ENCODE data around the gene CBX1. TPM values are rescaled to one million over a fixed set of nuclear protein-coding genes. Genes with fewer than 3 reads are reported as not detected.
A peak's percentile ranks its signal among the peaks of the same experiment; 100 is the strongest.

The CBX1 gene
- total and polyA plus RNA-seq, 7 donors, result 26.8 to 37.4 (median 32.8) TPM

- H3K4me3 ChIP-seq, result no peak overlapping the region
- TF ChIP-seq POLR2A (IDR thresholded peaks at IDR 0.05) (no peak), EP300 (IDR thresholded peaks at IDR 0.05) (no peak), POLR2AphosphoS5 (IDR thresholded peaks at IDR 0.05) (no peak)
- TF ChIP-seq, protein P1, sequence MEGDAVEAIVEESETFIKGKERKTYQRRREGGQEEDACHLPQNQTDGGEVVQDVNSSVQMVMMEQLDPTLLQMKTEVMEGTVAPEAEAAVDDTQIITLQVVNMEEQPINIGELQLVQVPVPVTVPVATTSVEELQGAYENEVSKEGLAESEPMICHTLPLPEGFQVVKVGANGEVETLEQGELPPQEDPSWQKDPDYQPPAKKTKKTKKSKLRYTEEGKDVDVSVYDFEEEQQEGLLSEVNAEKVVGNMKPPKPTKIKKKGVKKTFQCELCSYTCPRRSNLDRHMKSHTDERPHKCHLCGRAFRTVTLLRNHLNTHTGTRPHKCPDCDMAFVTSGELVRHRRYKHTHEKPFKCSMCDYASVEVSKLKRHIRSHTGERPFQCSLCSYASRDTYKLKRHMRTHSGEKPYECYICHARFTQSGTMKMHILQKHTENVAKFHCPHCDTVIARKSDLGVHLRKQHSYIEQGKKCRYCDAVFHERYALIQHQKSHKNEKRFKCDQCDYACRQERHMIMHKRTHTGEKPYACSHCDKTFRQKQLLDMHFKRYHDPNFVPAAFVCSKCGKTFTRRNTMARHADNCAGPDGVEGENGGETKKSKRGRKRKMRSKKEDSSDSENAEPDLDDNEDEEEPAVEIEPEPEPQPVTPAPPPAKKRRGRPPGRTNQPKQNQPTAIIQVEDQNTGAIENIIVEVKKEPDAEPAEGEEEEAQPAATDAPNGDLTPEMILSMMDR (IDR thresholded peaks at IDR 0.05), result no peak
- no peaks in the 10 kb centered on the region for H3K27me3 ChIP-seq
- intact Hi-C loops (cut with DNase I), result loop anchor here (5.0 kb wide), 1 partner anchor 35 kb away; no protein-coding TSS in a partner anchor
- WGBS, 2 donors, result 82 to 94% methylated on average over 9 of the region's 9 CpGs
- H3K27ac ChIP-seq, result no peak overlapping the region
- no peaks in the 10 kb centered on the region for H3K9me3 ChIP-seq
- DNase-seq, result no peak
- peaks cover 22 to 89% (median 42%) of the 10 kb centered on the region in 4 donors for H3K36me3 ChIP-seq
- H3K4me1 ChIP-seq, result no peaks in the 10 kb centered on the region
Measured at GRCh38 chr17:48121923-48122664, 20.8 kb upstream of the CBX1 start.

DNA sequence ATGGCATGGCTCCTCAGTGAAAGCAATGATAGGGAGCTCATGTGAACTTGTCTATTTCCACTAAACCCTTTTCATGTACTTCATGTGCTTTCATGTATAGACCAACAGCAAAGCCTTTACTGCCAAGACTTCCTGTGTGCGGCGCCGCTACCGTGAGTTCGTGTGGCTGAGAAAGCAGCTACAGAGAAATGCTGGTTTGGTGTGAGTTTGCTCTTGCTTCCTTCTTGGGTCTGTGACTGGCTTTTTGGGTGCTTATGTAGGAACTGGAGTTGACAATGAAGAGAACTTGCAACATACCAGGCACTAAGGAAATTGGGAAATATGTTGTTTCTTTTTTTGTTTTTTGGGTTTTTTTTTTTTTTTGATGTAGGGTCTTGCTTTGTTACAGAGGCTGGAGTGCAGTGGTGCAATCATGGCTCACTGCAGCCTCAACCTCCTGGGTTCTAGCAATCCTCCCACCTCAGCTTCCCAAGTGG lies 12.0 kb upstream of the CBX1 start:
- intact Hi-C loops (cut with DNase I), result no loop called here
- no peaks in the 10 kb centered on the region for H3K9me3 ChIP-seq
- no peak for DNase-seq
- TF ChIP-seq, protein P1 (IDR thresholded peaks at IDR 0.05), result no peak
- TF ChIP-seq POLR2AphosphoS5 (IDR thresholded peaks at IDR 0.05), result peak in 1 of 4 donors; percentile 15
- peaks cover 0 to 22% (median 13%) of the 10 kb centered on the region in 4 donors for H3K4me1 ChIP-seq
- H3K4me3 ChIP-seq, result no peak overlapping the region
- H3K27me3 ChIP-seq, result no peaks in the 10 kb centered on the region
- 53 to 87% methylated on average over 5 of the region's 5 CpGs for WGBS, 2 donors
- no peak overlapping the region for H3K27ac ChIP-seq
- peaks cover 0 to 55% (median 13%) of the 10 kb centered on the region in 4 donors for H3K36me3 ChIP-seq

DNA sequence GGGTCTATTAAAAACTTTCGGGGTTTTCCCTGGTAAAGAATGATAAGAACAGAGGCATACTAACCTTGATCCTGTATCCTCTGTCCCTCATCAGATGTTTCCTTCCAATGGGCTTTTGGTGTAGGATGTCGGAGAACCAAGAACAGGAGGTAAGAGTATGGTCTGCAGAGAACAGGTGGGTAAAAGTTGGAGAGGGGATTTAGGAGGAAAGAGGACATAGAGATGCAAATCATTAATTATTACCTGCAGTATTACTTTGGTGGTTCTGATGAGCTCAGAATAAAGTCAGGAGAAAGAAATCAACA lies 10.6 kb upstream of the CBX1 start:
- H3K4me3 ChIP-seq, result no peak overlapping the region
- DNase-seq, result no peak
- H3K9me3 ChIP-seq, result no peaks in the 10 kb centered on the region
- TF ChIP-seq POLR2AphosphoS5 (IDR thresholded peaks at IDR 0.05), result no peak
- TF ChIP-seq POLR2A (IDR thresholded peaks at IDR 0.05), result no peak
- no peak for TF ChIP-seq EP300 (IDR thresholded peaks at IDR 0.05)
- TF ChIP-seq, protein P1 (IDR thresholded peaks at IDR 0.05), result no peak
- H3K27me3 ChIP-seq, result no peaks in the 10 kb centered on the region
- 71 to 94% methylated on average over 2 of the region's 2 CpGs for WGBS, 2 donors
- H3K4me1 ChIP-seq, result peaks cover 0 to 26% (median 16%) of the 10 kb centered on the region in 4 donors
- peaks cover 0 to 41% (median 6%) of the 10 kb centered on the region in 4 donors for H3K36me3 ChIP-seq
- intact Hi-C loops (cut with DNase I), result no loop called here
- H3K27ac ChIP-seq, result no peak overlapping the region

DNA sequence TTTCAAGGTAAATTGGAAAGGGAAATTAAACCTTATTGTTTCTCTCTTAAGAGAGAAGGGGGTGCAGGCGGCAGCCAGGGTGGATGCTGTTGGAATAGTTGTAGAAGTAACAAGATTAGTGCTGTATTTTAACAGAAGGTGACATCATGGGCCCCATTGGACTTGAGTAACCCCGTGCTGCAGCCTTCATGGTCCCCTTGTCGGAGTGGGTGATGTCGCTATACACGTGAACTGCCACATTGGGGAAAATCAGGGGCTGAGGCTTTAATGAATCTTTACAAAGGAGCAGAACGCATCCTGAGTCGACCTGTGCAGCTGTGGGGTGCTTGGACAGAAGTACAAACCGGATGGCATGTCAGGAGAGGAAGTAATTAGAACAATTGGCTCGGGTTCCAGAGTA lies 9.5 kb upstream of the CBX1 start:
- Histone ChIP-seq H3K27ac (no peak overlapping the region), H3K4me3 (no peak overlapping the region), H3K36me3 (peaks cover 0 to 30% (median 3%) of the 10 kb centered on the region in 4 donors), H3K9me3 (no peaks in the 10 kb centered on the region), H3K27me3 (no peaks in the 10 kb centered on the region), H3K4me1 (peaks cover 0 to 29% (median 18%) of the 10 kb centered on the region in 4 donors)
- no peak for TF ChIP-seq POLR2AphosphoS5 (IDR thresholded peaks at IDR 0.05)
- TF ChIP-seq EP300 (IDR thresholded peaks at IDR 0.05), result no peak
- TF ChIP-seq, protein P1 (IDR thresholded peaks at IDR 0.05), result no peak
- TF ChIP-seq POLR2A (IDR thresholded peaks at IDR 0.05), result no peak
- DNase-seq, result no peak
- intact Hi-C loops (cut with DNase I), result no loop called here
- WGBS, 2 donors, result 76 to 82% methylated on average over 9 of the region's 9 CpGs
